HG03135 (cell line): ENCODE measurements around the gene OGA.

Source experiments
- ATAC-seq: cut with Tn5 transposase; IDR thresholded peaks from one replicate; pipeline ENCODE4 v1.9.1; 2021; ENCODE audit warnings: mild to moderate bottlenecking, moderate library complexity; ENCODE audit not compliant: unreplicated experiment

The OGA gene

DNA sequence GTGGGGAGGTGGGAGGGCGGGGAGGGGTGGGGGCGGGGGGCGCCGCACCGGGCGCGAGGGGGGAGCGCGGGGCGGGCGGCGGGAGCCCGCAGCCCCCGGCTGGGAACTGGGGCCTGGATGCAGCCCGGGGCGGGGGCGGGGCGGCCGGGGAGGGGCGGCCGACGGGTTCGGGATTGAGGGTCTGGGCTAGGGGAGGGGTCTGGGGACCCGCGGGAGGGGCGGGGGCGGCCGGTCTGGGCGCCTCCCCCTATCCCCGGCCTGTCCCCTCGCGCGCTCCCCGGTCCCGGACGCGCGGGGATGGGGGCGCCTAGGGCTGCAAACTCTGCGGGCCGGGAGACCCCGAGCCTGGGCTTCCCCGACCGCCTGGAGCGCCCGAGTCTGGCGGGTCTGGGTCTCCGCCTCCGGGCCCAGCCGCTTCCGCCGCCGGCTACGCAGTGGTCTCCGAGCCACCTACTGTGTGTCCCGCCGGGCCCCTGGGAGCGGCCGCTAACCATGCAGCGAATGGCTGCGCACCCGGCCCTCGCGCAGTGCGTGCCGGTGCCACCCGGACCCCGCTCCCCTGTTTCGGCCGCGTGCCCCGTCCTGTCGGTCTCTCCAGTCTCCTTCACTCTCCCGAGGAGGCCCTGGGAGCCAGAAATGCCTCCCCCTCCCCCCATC lies 42.0 kb downstream of the OGA start:
- no peak for ATAC-seq

DNA sequence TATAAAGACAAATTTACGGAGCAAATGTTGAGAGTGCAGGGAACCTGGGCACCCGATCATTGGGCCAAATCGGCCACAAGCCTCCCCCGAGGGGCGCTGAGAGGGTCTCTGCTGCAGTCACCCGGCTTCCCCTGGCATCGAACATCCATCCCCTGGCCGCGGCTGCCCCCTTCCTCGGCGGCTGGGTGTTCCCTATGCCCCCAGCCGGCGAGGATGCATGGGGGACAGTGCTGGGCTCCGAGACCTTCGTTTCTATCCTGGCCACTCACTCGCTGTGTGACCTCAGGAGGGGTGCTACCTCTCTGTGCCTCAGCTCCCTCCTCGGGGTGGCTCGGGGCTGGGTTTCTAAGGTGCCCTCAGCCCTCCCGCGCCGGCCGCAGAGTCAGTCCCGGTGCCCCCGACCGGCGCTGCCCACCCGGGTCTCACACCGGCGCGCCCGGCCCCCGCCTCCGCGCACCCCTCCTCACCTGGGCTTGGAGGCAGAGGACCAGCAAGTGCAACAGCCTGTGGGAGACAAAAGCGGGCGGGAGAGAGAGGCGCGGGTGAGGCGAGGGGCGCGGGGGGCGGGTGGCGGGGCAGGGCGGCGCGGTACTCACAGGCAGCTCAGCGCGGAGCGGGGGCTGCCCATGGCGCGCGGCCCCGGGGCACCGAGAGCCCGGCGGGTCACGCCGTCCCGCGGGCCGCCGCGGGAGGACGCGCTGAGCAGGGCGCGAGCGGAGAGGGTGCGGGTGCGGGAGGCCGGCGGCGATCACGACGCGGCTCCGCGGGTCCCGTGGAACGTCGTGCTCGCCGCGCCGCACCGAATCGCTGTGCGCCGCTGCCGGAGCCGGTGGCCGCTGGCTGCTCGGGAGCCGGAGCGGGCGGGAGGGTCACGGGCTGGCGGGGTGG lies 42.7 kb downstream of the OGA start, which contains the start of gene FGF8:
TSS of gene FGF8 (minus strand) at position 842 of the 888 bp plus-strand sequence. CDS start at position 628, 214 bp downstream.
- no peak for ATAC-seq

GRCh38 chr10:101774589-101775272 lies 43.5 kb downstream of the OGA start:
- ATAC-seq = no peak

DNA sequence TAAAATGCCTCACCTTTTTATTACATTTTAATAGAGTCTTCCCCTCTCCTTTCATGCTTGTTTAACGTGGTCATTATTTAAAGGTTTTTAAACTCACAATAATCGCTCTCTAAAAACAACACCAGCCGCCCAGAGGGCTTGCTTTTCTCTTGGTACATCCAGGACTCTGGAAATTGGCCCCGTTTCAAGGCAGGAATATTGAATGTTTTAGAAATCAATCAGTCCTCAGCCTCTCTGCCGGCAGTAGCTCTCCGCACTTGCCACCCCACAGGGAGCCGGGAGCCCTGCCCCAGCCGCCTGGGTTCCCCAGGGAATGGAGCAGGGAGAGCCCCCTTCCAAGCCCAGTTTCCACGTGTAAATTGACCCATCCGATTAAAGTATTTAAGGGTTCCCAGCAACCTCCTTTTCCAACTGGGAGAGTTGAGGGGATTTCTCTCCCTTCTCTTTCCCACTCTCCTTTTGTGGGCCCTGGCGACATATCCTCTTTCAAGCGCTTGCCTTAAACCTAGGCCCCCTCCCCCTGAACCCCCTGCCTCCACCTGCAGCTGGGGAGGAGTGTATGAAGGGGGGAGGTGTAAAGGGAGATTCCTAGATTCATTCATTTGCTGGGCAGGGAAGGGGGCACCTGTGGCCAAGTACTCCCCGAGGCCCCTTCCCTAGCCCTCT lies 44.2 kb downstream of the OGA start:
- no peak for ATAC-seq

DNA sequence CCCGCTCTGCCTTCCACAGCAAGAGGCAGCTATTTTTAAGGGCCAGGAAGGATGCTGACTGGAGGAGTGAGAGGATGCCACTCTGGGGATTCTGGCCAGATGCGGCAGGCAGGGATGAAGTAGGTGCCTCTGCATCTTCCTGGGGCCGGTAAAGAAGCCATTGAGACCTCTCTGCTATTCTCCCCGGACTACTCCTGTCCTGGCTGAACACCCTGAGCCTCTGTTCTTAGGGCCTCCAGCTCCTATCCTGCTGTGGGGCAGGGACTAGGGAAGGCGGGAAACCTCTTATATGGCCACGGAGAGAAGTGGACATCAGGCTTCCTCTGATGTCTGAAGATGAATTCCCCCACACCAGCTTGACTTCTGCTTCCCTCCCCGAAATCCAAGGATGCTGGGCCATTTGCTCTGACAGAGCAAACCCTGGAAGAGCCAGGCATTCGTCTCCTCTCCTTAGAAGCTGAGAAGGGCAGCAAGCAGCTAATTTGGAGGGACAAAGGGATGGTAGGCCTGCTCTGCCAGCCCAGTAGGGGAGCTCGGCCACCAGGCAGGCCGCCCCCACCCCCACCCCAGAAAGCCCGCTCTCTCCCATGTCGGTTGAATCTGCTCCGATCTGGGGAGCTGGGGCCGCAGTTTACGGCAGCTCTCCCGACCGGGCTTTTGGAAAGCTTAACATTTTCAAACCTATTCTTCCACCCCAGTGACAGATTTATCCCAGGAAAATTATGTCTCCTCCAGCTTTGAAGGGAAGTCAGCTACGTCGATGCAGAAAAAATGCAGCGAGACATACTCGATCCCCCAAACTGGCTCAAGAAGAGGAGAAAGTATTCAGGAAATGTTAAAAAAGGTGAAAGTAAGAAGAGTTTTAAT lies 45.1 kb downstream of the OGA start:
- ATAC-seq = no peak

- ATAC-seq = no peak
These were observed 46.0 kb downstream of the OGA start for GRCh38 chr10:101772017-101772894.

GRCh38 chr10:101771380-101771779 lies 46.9 kb downstream of the OGA start:
- ATAC-seq = no peak

GRCh38 chr10:101770331-101771215 lies 47.7 kb downstream of the OGA start:
- ATAC-seq = no peak

- ATAC-seq = no peak
These were observed 48.6 kb downstream of the OGA start for GRCh38 chr10:101769541-101770180.

GRCh38 chr10:101768791-101769170 lies 49.5 kb downstream of the OGA start:
- ATAC-seq = no peak

GRCh38 chr10:101767966-101768790 lies 50.1 kb downstream of the OGA start:
- no peak for ATAC-seq

DNA sequence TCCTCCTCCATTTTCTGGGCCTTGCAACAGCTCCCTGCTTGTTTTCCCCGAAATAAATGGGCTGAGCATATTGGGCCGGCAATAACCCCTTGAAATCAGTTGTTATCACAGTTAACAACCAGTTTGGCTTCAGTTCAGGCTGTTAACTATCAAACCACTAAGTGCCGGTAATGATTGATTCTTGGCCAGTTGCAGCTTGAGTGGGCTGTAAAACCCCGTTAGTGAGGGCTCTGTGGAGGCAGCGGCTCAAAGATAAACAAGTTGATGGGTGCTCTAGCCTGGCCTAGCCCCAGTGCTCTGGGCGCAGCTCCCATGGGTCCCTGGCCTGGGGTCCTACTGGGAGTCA lies 50.7 kb downstream of the OGA start:
- ATAC-seq = no peak

GRCh38 chr10:101766753-101767599 lies 51.3 kb downstream of the OGA start:
- ATAC-seq = no peak

GRCh38 chr10:101766306-101766705 lies 51.9 kb downstream of the OGA start:
- ATAC-seq = no peak

DNA sequence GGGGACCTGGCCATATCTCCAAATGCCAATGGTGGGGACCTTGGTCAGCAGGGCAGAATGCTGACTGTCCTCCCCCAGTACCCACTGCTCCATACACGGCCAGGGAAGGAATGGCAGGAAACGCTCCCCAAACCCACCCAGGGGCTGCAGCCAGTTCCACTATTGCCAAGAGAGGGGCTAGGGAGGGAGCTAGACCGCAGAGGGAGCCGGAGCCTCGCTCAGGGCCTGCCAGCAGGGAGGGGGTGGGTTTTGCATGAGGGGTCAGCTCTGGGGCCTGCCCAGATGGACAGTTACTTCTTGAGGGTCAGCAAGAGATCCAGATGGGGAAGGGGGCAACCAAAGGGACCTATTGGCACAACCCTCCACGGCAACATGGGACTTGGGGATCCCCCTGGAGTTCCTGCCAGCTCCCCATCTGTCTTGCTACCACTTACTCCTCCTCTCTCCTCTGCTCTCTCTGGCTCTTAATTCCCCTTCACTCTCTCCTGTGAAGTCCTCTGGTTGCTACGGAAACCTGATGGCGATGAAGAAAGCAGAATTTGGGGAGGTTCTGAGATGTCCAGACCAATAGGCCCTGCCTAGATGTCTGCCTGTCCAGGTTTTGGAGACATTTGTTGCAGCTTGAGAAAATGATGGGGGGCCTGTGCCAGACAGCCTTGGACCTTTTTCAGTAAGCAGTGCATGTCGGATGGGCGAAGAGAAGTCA lies 55.0 kb downstream of the OGA start:
- ATAC-seq = no peak
